ENCODE measurements around the gene FLAD1. TPM values are rescaled to one million over a fixed set of nuclear protein-coding genes. Genes with fewer than 3 reads are reported as not detected.

Gene FLAD1
- 21.3 and 26.4 TPM in 2 replicates for total RNA-seq

GRCh38 chr1:154982897-154983648 is at the start of gene FLAD1:
TSS of gene FLAD1 (plus strand) at chr1:154983344. CDS start at chr1:154983695, 351 bp downstream.

GRCh38 chr1:154936555-154937084 is 46.5 kb upstream of the FLAD1 start, which contains the start of gene PMVK:
TSS of gene PMVK (minus strand) at chr1:154936719. CDS start at chr1:154936685, 34 bp downstream.

GRCh38 chr1:154955718-154956543 is 27.2 kb upstream of the FLAD1 start, which contains the start of gene PBXIP1:
TSS of gene PBXIP1 (minus strand) at chr1:154956099. CDS start at chr1:154953721, 2,378 bp downstream.

GRCh38 chr1:154961207-154962155 is 21.7 kb upstream of the FLAD1 start, which contains the start of gene PYGO2:
TSS of gene PYGO2 (minus strand) at chr1:154961782. CDS start at chr1:154961576, 206 bp downstream.

GRCh38 chr1:154970631-154971340 is 12.4 kb upstream of the FLAD1 start, which contains the start of gene SHC1:
TSS of gene SHC1 (minus strand) at chr1:154970747. CDS start at chr1:154970526, 221 bp downstream.

GRCh38 chr1:154974102-154974807 is 8.9 kb upstream of the FLAD1 start, which contains the start of gene CKS1B:
TSS of gene CKS1B (plus strand) at chr1:154974681. CDS start at chr1:154974746, 65 bp downstream.

GRCh38 chr1:154993572-154994268 is 10.6 kb downstream of the FLAD1 start, which contains the start of gene LENEP:
TSS of gene LENEP (plus strand) at chr1:154993586. CDS start at chr1:154993608, 22 bp downstream.

GRCh38 chr1:155002464-155003226 is 19.5 kb downstream of the FLAD1 start, which contains the start of gene ZBTB7B:
TSS of gene ZBTB7B (plus strand) at chr1:155002802. CDS start at chr1:155014661, 11,859 bp downstream.

GRCh38 chr1:155033524-155033923 is 50.4 kb downstream of the FLAD1 start, which contains the start of the genes DCST1 and DCST2:
TSS of gene DCST1 (plus strand) at chr1:155033824. CDS start at chr1:155034037, 213 bp downstream.
TSS of gene DCST2 (minus strand) at chr1:155033781. CDS start at chr1:155033701, 80 bp downstream.

Small RNA genes within 50 kb of the gene (small RNA-seq; reads per million reads assigned to genes)
- gene MIR4258 (not detected), gene RF00017 (not detected)

Other genes starting within 250 kb of the FLAD1 start
- gene KCNN3, start 113.1 kb upstream of the FLAD1 start, total RNA-seq = under 0.01 TPM in 1 of 2 replicates, not detected in the other
- gene PMVK, start 46.6 kb upstream of the FLAD1 start, total RNA-seq = 6.8 and 8.1 TPM in 2 replicates
- 17.3 and 18.8 TPM in 2 replicates for gene PBXIP1, start 27.2 kb upstream of the FLAD1 start, total RNA-seq
- 12.5 and 14.7 TPM in 2 replicates for gene PYGO2, start 21.6 kb upstream of the FLAD1 start, total RNA-seq
- 177 and 280 TPM in 2 replicates for gene SHC1, start 12.6 kb upstream of the FLAD1 start, total RNA-seq
- 72.5 and 86.0 TPM in 2 replicates for gene CKS1B, start 8.7 kb upstream of the FLAD1 start, total RNA-seq
- gene LENEP, start 10.2 kb downstream of the FLAD1 start, total RNA-seq = not detected in 2 replicates
- gene ZBTB7B, start 19.5 kb downstream of the FLAD1 start, total RNA-seq = 11.4 and 14.5 TPM in 2 replicates
- not detected in 2 replicates for gene DCST2, start 50.4 kb downstream of the FLAD1 start, total RNA-seq
- gene DCST1, start 50.5 kb downstream of the FLAD1 start, total RNA-seq = not detected in 2 replicates
- gene ADAM15, start 68.0 kb downstream of the FLAD1 start, total RNA-seq = 99.2 and 126 TPM in 2 replicates
- gene EFNA4, start 80.4 kb downstream of the FLAD1 start, total RNA-seq = 0.73 and 1.2 TPM in 2 replicates
- gene EFNA3, start 95.5 kb downstream of the FLAD1 start, total RNA-seq = 0.39 and 0.73 TPM in 2 replicates
- gene EFNA1, start 144.5 kb downstream of the FLAD1 start, total RNA-seq = 0.37 TPM in 1 of 2 replicates, not detected in the other
- 26.8 and 30.1 TPM in 2 replicates for gene SLC50A1, start 152.5 kb downstream of the FLAD1 start, total RNA-seq
- 23.5 and 54.4 TPM in 2 replicates for gene DPM3, start 157.2 kb downstream of the FLAD1 start, total RNA-seq
- gene KRTCAP2, start 190.0 kb downstream of the FLAD1 start, total RNA-seq = 83.9 and 140 TPM in 2 replicates
- 2.9 and 3.3 TPM in 2 replicates for gene TRIM46, start 190.5 kb downstream of the FLAD1 start, total RNA-seq
- 9.2 and 14.7 TPM in 2 replicates for gene THBS3, start 224.6 kb downstream of the FLAD1 start, total RNA-seq
- gene MTX1, start 225.4 kb downstream of the FLAD1 start, total RNA-seq = 40.7 and 50.7 TPM in 2 replicates

Data from subcutaneous preadipocyte (primary cell).